SK-N-SH treated with all-trans-retinoic acid at 6 μM for 48 hours (cell line): ENCODE measurements around the gene MTARC1.

ENCODE experiments used
- ATAC-seq: fragments of 200-7000 bp; cut with Tn5 transposase; 3 replicates; pipeline ENCODE4 v1.9.1; 2020; ENCODE audit warnings: mild to moderate bottlenecking, moderate library complexity
- ARNTL ChIP-seq: fragments of 450-650 bp; formaldehyde crosslinking; IDR thresholded peaks from 2 replicates; pipeline ENCODE4 v1.5.0; 2020; ENCODE audit warnings: low read depth, mild to moderate bottlenecking, moderate library complexity, borderline replicate concordance
- CSDC2 ChIP-seq: fragments of 250-450 bp; sonication (Bioruptor Pico); IDR thresholded peaks from 2 replicates; pipeline ENCODE4 v1.5.0; 2020; ENCODE audit warnings: mild to moderate bottlenecking, moderate library complexity
- OSR1 ChIP-seq: fragments of 250-450 bp; sonication (Bioruptor Pico); IDR thresholded peaks from 2 replicates; pipeline ENCODE4 v1.8.0; 2022; ENCODE audit warnings: moderate library complexity, mild to moderate bottlenecking, inconsistent platforms
- PPARA ChIP-seq: fragments of 250-450 bp; sonication (Bioruptor Pico); IDR thresholded peaks from 2 replicates; pipeline ENCODE4 v1.5.0; 2020; ENCODE audit warnings: mild to moderate bottlenecking, borderline replicate concordance
- SNAI2 ChIP-seq: fragments of 250-450 bp; sonication (Bioruptor Pico); IDR thresholded peaks from 2 replicates; pipeline ENCODE4 v1.5.0; 2020; ENCODE audit warnings: mild to moderate bottlenecking, moderate library complexity
- TCF4 ChIP-seq: fragments of 250-450 bp; sonication (Bioruptor Pico); IDR thresholded peaks from 2 replicates; pipeline ENCODE4 v1.8.0; 2021; ENCODE audit warnings: mild to moderate bottlenecking, moderate library complexity, borderline replicate concordance
- TOX ChIP-seq: fragments of 250-450 bp; sonication (Bioruptor Pico); IDR thresholded peaks from 2 replicates; pipeline ENCODE4 v1.8.0; 2021; ENCODE audit warnings: mild to moderate bottlenecking, moderate library complexity, borderline replicate concordance
- ZC3H10 ChIP-seq: fragments of 250-450 bp; sonication (Bioruptor Pico); IDR thresholded peaks from 2 replicates; pipeline ENCODE4 v1.5.1; 2021; ENCODE audit warnings: mild to moderate bottlenecking, moderate library complexity
- ZFP30 ChIP-seq: fragments of 450-650 bp; formaldehyde crosslinking; IDR thresholded peaks from 2 replicates; pipeline ENCODE4 v1.5.0; 2022; ENCODE audit warnings: mild to moderate bottlenecking, moderate library complexity
- ZNF565 ChIP-seq: fragments of 450-650 bp; formaldehyde crosslinking; conservative IDR thresholded peaks from 2 replicates; pipeline ENCODE4 v1.5.0; 2020; ENCODE audit warnings: low read depth, mild to moderate bottlenecking, moderate library complexity
- TF ChIP-seq, protein P1 (sequence below): fragments of 250-450 bp; sonication (Bioruptor Pico); IDR thresholded peaks from 2 replicates; pipeline ENCODE4 v1.8.0; 2021; ENCODE audit warnings: low read depth, mild to moderate bottlenecking, moderate library complexity, borderline replicate concordance
- TF ChIP-seq, protein P2 (sequence below): fragments of 250-450 bp; sonication (Bioruptor Pico); IDR thresholded peaks from 2 replicates; pipeline ENCODE4 v1.5.1; 2020; ENCODE audit warnings: low read depth, mild to moderate bottlenecking, moderate library complexity
- TF ChIP-seq, protein P3 (sequence below): fragments of 250-450 bp; sonication (Bioruptor Pico); IDR thresholded peaks from 2 replicates; pipeline ENCODE4 v1.8.0; 2020; ENCODE audit warnings: mild to moderate bottlenecking, moderate library complexity, borderline replicate concordance
- TF ChIP-seq, protein P4 (sequence below): fragments of 250-450 bp; sonication (Bioruptor Pico); IDR thresholded peaks from 2 replicates; pipeline ENCODE4 v1.5.1; 2021; ENCODE audit warnings: mild to moderate bottlenecking, moderate library complexity
- TF ChIP-seq, protein P5 (sequence below): fragments of 250-450 bp; sonication (Bioruptor Pico); IDR thresholded peaks from 2 replicates; pipeline ENCODE4 v1.5.0; 2020; ENCODE audit warnings: mild to moderate bottlenecking, moderate library complexity

Gene MTARC1

DNA sequence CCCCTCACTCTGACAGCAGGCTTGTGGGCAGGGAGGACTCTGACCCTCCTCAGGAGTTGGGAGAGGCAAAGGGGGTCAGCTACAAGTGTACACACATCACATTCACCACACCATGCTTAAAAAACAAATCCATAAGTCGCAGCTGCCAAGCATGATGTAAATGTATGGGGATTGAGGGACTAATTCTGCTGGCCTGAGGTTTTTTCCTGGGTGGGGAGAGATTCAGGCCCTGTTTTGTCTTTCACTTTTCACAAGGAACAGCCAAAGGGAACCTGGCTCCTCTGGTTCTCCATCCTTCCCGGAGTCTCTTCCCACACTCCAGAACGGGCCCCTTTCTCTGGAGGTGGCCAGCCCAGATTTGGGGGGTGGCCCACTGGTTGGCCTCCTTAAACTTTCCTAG lies 39.9 kb upstream of the MTARC1 start (continued):
- TF ChIP-seq, protein P1, sequence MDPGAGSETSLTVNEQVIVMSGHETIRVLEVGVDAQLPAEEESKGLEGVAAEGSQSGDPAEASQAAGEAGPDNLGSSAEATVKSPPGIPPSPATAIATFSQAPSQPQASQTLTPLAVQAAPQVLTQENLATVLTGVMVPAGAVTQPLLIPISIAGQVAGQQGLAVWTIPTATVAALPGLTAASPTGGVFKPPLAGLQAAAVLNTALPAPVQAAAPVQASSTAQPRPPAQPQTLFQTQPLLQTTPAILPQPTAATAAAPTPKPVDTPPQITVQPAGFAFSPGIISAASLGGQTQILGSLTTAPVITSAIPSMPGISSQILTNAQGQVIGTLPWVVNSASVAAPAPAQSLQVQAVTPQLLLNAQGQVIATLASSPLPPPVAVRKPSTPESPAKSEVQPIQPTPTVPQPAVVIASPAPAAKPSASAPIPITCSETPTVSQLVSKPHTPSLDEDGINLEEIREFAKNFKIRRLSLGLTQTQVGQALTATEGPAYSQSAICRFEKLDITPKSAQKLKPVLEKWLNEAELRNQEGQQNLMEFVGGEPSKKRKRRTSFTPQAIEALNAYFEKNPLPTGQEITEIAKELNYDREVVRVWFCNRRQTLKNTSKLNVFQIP = no peak

DNA sequence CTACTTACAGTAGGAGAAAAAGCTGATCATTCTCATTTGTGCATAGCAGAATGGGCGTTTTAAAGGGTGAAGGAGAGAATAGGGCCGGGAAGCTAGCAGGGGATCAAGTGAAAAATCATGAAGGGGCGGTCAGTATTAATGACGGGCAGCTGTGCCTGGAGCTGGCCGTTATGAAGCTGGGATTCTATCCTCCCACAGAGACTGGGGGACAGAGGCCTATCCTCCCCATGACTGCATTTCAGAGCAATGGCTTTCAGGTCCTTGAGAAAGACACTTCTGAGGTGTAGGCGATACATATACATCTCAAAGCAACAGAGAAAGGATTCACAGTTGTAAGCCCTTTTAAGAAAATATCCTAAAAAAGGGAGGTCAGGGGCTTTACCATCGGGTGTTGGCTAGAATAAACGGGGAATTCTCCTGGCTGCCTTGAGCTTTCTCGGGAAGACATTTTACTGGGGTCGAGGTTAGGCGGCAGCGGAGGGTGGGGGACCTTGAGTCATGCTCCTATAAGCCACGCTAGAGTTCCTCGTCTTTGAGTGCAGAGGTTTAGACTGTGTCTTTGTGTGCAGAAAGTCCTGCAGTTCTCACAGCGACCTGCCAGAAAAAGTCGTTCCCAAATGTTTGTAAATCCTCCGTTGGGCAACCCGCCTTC lies 39.1 kb upstream of the MTARC1 start:
- ATAC-seq = peak; percentile 1

DNA sequence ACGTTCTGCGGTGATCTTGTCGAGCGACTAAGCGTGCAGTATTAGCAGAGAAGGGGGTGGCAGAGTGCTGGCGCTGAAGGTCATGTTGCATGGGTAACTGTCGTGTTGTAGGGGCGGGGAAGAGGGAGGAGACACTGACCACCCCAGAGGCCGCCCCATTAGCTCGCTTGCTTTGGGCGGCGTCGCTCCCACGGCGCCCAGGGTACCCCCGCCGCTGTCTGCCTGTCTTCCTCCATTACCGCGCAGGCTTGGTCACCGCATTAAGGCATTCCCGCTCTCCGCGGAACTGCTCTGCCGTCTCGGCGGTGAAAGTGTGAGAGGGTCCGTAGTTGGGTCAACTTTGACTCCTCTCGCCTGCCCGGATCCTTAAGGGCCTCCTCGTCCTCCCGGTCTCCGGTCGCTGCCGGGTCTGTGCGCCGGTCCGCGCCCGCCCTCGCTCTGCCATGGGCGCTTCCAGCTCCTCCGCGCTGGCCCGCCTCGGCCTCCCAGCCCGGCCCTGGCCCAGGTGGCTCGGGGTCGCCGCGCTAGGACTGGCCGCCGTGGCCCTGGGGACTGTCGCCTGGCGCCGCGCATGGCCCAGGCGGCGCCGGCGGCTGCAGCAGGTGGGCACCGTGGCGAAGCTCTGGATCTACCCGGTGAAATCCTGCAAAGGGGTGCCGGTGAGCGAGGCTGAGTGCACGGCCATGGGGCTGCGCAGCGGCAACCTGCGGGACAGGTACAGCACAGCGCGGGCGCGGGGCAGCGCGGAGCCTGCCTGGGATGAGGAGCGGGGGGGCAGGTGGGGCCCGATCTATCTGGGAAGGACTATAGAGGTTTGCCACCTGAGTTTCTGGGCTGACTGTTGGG lies 38.4 kb upstream of the MTARC1 start, which contains the start of gene MTARC2:
TSS of gene MTARC2 (plus strand) at position 234 of the 846 bp plus-strand sequence. CDS start at position 444, 210 bp downstream.
- ATAC-seq = peak; percentile 96
- TF ChIP-seq, protein P2, sequence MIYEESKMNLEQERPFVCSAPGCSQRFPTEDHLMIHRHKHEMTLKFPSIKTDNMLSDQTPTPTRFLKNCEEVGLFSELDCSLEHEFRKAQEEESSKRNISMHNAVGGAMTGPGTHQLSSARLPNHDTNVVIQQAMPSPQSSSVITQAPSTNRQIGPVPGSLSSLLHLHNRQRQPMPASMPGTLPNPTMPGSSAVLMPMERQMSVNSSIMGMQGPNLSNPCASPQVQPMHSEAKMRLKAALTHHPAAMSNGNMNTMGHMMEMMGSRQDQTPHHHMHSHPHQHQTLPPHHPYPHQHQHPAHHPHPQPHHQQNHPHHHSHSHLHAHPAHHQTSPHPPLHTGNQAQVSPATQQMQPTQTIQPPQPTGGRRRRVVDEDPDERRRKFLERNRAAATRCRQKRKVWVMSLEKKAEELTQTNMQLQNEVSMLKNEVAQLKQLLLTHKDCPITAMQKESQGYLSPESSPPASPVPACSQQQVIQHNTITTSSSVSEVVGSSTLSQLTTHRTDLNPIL (CRISPR knock-in tag) = no peak
- TF ChIP-seq CSDC2 (CRISPR knock-in tag) = 0 out of 2 replicates have a peak, but pooled peaks have one; percentile 49

More for the DNA sequence above, 39.1 kb upstream of the MTARC1 start:
- TF ChIP-seq, protein P3, sequence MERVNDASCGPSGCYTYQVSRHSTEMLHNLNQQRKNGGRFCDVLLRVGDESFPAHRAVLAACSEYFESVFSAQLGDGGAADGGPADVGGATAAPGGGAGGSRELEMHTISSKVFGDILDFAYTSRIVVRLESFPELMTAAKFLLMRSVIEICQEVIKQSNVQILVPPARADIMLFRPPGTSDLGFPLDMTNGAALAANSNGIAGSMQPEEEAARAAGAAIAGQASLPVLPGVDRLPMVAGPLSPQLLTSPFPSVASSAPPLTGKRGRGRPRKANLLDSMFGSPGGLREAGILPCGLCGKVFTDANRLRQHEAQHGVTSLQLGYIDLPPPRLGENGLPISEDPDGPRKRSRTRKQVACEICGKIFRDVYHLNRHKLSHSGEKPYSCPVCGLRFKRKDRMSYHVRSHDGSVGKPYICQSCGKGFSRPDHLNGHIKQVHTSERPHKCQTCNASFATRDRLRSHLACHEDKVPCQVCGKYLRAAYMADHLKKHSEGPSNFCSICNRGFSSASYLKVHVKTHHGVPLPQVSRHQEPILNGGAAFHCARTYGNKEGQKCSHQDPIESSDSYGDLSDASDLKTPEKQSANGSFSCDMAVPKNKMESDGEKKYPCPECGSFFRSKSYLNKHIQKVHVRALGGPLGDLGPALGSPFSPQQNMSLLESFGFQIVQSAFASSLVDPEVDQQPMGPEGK = no peak
- TF ChIP-seq, protein P4, sequence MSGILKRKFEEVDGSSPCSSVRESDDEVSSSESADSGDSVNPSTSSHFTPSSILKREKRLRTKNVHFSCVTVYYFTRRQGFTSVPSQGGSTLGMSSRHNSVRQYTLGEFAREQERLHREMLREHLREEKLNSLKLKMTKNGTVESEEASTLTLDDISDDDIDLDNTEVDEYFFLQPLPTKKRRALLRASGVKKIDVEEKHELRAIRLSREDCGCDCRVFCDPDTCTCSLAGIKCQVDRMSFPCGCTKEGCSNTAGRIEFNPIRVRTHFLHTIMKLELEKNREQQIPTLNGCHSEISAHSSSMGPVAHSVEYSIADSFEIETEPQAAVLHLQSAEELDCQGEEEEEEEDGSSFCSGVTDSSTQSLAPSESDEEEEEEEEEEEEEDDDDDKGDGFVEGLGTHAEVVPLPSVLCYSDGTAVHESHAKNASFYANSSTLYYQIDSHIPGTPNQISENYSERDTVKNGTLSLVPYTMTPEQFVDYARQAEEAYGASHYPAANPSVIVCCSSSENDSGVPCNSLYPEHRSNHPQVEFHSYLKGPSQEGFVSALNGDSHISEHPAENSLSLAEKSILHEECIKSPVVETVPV = no peak
- no peak for TF ChIP-seq ZC3H10 (CRISPR knock-in tag)
- no peak for TF ChIP-seq TOX (CRISPR knock-in tag)
- no peak for TF ChIP-seq ARNTL (CRISPR knock-in tag)
- TF ChIP-seq OSR1 = no peak
- no peak for TF ChIP-seq SNAI2 (CRISPR knock-in tag)

DNA sequence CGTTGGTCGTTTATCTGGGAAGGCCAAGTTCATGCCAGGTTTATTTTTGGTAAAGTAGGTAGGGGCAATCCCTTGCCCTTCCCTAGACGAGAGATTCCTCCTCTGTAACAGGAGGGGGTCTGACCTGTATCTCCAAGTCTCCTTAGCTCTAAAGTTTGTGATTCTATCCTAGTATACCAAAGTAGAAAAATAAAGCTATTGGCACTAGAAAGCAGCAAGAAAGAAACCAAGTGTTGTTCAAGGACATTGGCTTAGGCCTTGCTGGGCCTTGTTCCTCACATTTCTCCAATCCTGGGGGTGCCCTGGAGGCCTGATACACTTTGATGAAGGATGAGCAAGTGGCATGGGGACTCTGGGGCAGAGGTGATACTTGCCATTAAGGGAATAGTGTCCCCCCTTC lies 37.8 kb upstream of the MTARC1 start:
- no peak for TF ChIP-seq PPARA (CRISPR knock-in tag)
- no peak for ATAC-seq

DNA sequence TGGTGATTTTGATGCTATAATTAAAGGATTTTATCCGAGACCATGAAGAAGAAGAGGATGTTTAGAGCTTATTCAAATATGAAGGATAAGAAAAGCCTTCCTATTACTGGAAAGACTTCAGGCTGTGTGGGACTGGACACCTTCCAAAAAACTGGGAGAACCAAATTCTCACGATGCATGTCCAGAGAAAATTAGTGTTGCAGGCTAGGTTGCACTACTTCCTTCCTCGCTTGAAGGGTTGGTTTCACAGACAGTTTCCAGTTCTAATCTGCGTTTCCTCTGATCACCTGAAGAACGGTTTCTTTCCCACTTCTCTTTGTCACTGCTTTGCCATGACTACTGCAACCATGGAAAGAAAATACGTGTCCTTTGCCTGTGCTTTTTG lies 36.6 kb upstream of the MTARC1 start:
- no peak for ATAC-seq
- no peak for TF ChIP-seq TCF4
- TF ChIP-seq, protein P5, sequence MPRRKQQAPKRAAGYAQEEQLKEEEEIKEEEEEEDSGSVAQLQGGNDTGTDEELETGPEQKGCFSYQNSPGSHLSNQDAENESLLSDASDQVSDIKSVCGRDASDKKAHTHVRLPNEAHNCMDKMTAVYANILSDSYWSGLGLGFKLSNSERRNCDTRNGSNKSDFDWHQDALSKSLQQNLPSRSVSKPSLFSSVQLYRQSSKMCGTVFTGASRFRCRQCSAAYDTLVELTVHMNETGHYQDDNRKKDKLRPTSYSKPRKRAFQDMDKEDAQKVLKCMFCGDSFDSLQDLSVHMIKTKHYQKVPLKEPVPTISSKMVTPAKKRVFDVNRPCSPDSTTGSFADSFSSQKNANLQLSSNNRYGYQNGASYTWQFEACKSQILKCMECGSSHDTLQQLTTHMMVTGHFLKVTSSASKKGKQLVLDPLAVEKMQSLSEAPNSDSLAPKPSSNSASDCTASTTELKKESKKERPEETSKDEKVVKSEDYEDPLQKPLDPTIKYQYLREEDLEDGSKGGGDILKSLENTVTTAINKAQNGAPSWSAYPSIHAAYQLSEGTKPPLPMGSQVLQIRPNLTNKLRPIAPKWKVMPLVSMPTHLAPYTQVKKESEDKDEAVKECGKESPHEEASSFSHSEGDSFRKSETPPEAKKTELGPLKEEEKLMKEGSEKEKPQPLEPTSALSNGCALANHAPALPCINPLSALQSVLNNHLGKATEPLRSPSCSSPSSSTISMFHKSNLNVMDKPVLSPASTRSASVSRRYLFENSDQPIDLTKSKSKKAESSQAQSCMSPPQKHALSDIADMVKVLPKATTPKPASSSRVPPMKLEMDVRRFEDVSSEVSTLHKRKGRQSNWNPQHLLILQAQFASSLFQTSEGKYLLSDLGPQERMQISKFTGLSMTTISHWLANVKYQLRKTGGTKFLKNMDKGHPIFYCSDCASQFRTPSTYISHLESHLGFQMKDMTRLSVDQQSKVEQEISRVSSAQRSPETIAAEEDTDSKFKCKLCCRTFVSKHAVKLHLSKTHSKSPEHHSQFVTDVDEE (CRISPR knock-in tag) = no peak
- TF ChIP-seq ZFP30 (CRISPR knock-in tag) = no peak
- no peak for TF ChIP-seq CSDC2 (CRISPR knock-in tag)
- TF ChIP-seq, protein P2 (CRISPR knock-in tag) = no peak
- TF ChIP-seq ZNF565 (CRISPR knock-in tag) = no peak
